ENCODE results near the gene TARS2.
A peak's percentile ranks its signal among the peaks of the same experiment; 100 is the strongest.

TARS2 gene, protein sequence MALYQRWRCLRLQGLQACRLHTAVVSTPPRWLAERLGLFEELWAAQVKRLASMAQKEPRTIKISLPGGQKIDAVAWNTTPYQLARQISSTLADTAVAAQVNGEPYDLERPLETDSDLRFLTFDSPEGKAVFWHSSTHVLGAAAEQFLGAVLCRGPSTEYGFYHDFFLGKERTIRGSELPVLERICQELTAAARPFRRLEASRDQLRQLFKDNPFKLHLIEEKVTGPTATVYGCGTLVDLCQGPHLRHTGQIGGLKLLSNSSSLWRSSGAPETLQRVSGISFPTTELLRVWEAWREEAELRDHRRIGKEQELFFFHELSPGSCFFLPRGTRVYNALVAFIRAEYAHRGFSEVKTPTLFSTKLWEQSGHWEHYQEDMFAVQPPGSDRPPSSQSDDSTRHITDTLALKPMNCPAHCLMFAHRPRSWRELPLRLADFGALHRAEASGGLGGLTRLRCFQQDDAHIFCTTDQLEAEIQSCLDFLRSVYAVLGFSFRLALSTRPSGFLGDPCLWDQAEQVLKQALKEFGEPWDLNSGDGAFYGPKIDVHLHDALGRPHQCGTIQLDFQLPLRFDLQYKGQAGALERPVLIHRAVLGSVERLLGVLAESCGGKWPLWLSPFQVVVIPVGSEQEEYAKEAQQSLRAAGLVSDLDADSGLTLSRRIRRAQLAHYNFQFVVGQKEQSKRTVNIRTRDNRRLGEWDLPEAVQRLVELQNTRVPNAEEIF

GRCh38 chr1:150486966-150487762, at the start of gene TARS2:
Gene TARS2 (plus strand): TSS chr1:150487419. CDS start chr1:150487451, 32 bp downstream.
- DNase-seq (ENCODE audit: low read depth in 2 of 2, low spot score in 1 of 2): peak; percentile 72 to 86

DNA sequence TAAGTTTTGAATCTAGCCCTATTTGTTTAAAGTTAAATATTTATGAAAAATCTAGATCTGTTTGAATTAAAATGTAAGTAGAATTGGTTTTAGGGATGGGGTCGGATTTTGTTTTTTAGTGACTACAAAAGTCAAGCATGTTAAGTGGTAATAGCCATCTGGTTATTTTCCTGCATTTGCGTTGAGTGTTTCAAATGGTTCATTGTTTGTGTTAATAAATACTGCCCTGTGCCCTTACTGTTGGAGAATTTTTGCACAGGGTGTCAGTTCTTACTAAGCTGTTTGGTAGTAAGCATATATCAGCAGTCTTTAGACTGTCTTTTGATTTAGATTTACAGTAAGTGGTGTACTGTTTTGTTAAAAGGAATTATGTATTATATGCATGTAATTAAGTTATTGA, 46.1 kb upstream of the TARS2 start:
- no peak for DNase-seq (ENCODE audit: low read depth in 2 of 2, low spot score in 1 of 2)

- DNase-seq (ENCODE audit: low read depth in 2 of 2, low spot score in 1 of 2): no peak
Measured at GRCh38 chr1:150444232-150444631, 43.0 kb upstream of the TARS2 start.

- no peak for DNase-seq (ENCODE audit: low read depth in 2 of 2, low spot score in 1 of 2)
Measured at GRCh38 chr1:150456146-150456647, 31.0 kb upstream of the TARS2 start.

GRCh38 chr1:150464422-150464826, 22.8 kb upstream of the TARS2 start:
- peak; percentile 35 to 44 for DNase-seq (ENCODE audit: low read depth in 2 of 2, low spot score in 1 of 2)

GRCh38 chr1:150466964-150467363, 20.3 kb upstream of the TARS2 start:
- no peak for DNase-seq (ENCODE audit: low read depth in 2 of 2, low spot score in 1 of 2)

- DNase-seq (ENCODE audit: low read depth in 2 of 2, low spot score in 1 of 2): no peak
Measured at GRCh38 chr1:150469291-150469690, 17.9 kb upstream of the TARS2 start.

GRCh38 chr1:150472601-150473200, 14.5 kb upstream of the TARS2 start:
- DNase-seq (ENCODE audit: low read depth in 2 of 2, low spot score in 1 of 2): no peak

DNA sequence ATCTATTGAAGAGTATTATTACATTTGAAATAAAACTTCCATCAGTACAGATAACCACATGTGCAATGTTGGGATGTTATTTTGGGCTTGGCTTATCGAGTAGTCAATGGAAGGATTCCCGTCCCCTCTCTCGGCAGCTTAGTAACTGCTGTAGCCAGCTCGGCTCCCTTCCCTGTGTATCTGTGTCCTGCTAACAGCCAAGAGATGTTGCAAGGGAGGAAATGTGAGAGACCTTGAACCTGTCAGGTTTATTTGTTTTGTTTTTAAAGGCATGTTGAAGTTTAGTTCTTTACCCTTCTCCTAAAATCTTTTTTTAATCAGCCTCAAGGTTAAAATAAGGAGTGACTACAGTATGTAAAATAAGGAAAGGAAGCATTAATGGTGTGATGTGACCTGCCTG, 13.6 kb upstream of the TARS2 start:
- no peak for DNase-seq (ENCODE audit: low read depth in 2 of 2, low spot score in 1 of 2)

DNA sequence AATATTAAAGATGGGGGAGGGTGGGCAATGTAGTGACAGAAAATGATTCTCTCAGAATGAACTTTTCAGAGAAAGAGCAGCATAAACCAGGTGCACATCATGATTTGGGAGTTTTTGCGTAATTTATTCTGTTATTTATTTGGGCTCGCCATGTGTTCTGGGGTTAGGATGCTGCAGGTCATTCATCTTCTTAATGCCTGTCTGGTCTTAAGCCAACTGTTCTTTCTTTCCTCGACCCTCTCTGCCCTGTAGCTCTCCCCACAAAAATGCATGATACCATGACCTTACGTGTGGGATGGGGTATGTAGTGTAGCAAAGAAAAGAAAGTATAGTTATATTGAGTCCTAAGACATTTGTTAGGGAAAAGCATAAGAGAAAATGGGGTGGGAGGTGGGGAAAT, 12.3 kb upstream of the TARS2 start:
- no peak for DNase-seq (ENCODE audit: low read depth in 2 of 2, low spot score in 1 of 2)

GRCh38 chr1:150476754-150477153, 10.5 kb upstream of the TARS2 start:
- no peak for DNase-seq (ENCODE audit: low read depth in 2 of 2, low spot score in 1 of 2)

- DNase-seq (ENCODE audit: low read depth in 2 of 2, low spot score in 1 of 2): no peak
Measured at GRCh38 chr1:150477320-150477719, 9.9 kb upstream of the TARS2 start.

DNA sequence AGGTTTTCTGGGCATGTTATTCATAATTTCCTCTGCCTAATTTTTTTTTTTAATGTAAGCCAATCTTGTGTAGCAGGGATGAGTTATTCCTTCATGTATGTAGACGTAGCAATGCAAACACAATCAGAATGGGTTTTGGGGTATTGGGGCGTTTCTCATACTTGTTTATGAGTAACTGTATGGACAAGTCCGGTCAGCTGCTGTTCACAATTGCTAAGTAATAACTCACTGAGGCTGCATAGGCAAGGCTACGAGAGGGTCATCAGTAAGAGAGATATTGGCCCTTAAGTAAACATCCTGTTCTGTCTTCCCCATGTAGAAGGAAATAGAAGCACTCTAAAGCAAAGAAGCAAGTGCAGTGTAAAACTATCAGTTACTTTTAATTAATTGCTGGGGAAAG, 9.5 kb upstream of the TARS2 start:
- no peak for DNase-seq (ENCODE audit: low read depth in 2 of 2, low spot score in 1 of 2)

- no peak for DNase-seq (ENCODE audit: low read depth in 2 of 2, low spot score in 1 of 2)
Measured at GRCh38 chr1:150479370-150479769, 7.8 kb upstream of the TARS2 start.

DNA sequence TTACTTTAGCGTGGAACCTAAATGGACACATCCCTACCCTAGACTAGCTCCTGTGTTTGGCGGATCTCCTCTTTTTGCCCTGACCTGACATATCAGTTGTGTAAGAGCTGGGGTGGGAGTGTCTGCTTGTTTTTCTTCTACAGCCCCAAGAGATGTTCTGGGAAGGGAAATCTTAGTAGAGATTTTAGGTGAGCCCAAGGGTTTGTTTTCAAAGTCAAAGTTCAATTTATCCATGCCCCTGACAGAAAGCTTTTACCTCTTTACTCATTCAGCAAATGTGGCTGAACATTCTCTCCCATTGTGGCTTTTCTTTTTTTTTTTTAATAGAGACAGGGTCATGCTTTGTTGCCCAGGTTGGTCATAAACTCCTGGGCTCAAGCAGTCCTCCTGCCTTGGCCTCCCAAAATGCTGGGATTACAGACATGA, 7.3 kb upstream of the TARS2 start:
- DNase-seq (ENCODE audit: low read depth in 2 of 2, low spot score in 1 of 2): no peak

DNA sequence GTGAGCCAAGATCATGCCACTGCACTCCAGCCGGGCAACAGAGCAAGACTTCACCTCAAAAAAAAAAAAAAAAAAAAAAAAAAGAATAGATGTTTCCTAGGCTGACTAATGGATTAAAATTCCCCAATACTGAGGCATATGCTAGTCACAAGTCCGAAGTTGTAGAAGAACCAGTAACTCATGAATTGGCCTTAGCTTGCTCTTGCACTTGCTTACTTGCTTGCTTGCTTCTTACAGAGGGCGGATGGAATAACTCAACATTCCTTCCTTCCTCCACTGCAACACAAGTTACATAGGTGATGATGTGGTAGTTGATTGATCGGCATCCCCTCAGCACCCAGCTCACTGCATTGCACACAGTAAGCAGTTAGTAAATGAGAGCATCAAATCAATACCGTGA, 2.8 kb upstream of the TARS2 start:
- DNase-seq (ENCODE audit: low read depth in 2 of 2, low spot score in 1 of 2): no peak

GRCh38 chr1:150484861-150485260, 2.4 kb upstream of the TARS2 start:
- no peak for DNase-seq (ENCODE audit: low read depth in 2 of 2, low spot score in 1 of 2)

- DNase-seq (ENCODE audit: low read depth in 2 of 2, low spot score in 1 of 2): no peak
Measured at GRCh38 chr1:150487763-150488115, 520 bp downstream of the TARS2 start.

GRCh38 chr1:150493175-150493574, 6.0 kb downstream of the TARS2 start:
- DNase-seq (ENCODE audit: low read depth in 2 of 2, low spot score in 1 of 2): no peak

- DNase-seq (ENCODE audit: low read depth in 2 of 2, low spot score in 1 of 2): no peak
Measured at GRCh38 chr1:150498342-150498741, 11.1 kb downstream of the TARS2 start.

DNA sequence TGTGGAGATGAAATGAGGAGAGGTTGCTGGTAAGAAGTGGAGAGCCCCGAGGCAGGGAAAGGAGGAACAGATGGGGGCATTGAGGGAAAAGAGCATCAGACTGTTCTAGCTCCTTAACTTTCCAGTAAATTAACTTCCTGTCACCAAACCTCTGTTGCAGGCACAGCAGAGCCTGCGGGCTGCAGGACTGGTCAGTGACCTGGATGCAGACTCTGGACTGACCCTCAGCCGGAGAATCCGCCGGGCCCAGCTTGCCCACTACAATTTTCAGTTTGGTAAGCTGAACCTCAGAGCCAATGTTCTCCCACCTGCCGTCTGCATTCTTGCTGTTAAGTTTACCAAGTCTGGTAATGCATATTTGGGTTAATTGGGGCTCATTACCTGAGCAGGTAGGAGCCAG, 18.2 kb downstream of the TARS2 start:
- no peak for DNase-seq (ENCODE audit: low read depth in 2 of 2, low spot score in 1 of 2)

Measured in stimulated activated CD8-positive, alpha-beta memory T cell treated with anti-CD3 and anti-CD28 coated beads, Interleukin-4, amount 100 ng/mL, for 1 hour (primary cell).